ENCODE data around the gene PGM2L1. TPM values are rescaled to one million over a fixed set of nuclear protein-coding genes. Genes with fewer than 3 reads are reported as not detected.

Gene PGM2L1
- total RNA-seq, 4 donors from 2014 or later, result 1.2 to 5.8 (median 3.0) TPM

GRCh38 chr11:74325649-74326645 lies 72.3 kb downstream of the PGM2L1 start:
- no peak for TF ChIP-seq POLR2A (IDR thresholded peaks at IDR 0.05)
- TF ChIP-seq CTCF (IDR thresholded peaks at IDR 0.05), result no peak
- no peaks in the 10 kb centered on the region for H3K9me3 ChIP-seq
- peak in 1 of 3 donors; percentile 70 for DNase-seq
- H3K36me3 ChIP-seq, result no peaks in the 10 kb centered on the region
- no peak overlapping the region for H3K4me3 ChIP-seq
- H3K4me1 ChIP-seq, result peaks cover 0 to 8% (median 0%) of the 10 kb centered on the region in 4 donors
- H3K27me3 ChIP-seq, result no peaks in the 10 kb centered on the region
- H3K27ac ChIP-seq, result no peak overlapping the region

- H3K27me3 ChIP-seq, result no peaks in the 10 kb centered on the region
- no peak overlapping the region for H3K27ac ChIP-seq
- no peaks in the 10 kb centered on the region for H3K36me3 ChIP-seq
- H3K4me1 ChIP-seq, result peaks cover 0 to 8% (median 0%) of the 10 kb centered on the region in 4 donors
- TF ChIP-seq POLR2A (IDR thresholded peaks at IDR 0.05) (no peak), CTCF (IDR thresholded peaks at IDR 0.05) (no peak)
- no peak overlapping the region for H3K4me3 ChIP-seq
- no peaks in the 10 kb centered on the region for H3K9me3 ChIP-seq
- DNase-seq, result no peak
Observed at GRCh38 chr11:74322667-74323066, 75.6 kb downstream of the PGM2L1 start.

DNA sequence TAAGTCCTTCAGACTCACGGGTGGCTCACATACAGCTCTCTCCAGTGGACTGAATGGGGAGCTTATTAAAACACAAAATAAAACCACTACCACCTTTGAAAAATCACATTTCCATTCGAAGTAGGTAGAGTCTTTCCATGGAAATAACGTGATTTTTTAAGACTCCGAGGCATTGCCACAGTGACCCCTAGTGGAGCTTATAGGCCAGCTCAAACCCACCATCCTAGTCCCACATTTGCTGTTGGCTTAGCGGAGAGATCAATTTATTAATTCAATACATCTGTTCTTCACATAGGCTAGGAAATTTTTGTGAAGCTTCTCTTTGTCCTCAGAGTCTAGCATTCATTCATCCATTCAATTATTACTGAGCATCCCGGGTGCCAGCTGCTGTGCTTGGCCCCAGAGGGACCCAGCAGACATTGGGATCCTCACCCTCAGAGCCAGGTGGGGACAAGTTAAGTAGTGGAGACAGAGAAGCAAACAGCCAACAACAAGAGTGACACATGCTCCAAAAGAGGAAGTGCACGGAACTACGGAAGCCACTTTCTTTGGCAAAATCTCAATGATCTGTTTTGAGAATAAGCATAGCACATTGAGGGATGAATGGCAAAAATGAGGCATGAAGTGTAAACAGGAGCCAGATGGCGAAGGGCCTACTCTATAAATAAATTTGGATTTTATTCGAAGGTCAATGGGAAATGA lies 76.6 kb downstream of the PGM2L1 start:
- TF ChIP-seq CTCF (IDR thresholded peaks at IDR 0.05), result peak in 4 of 6 experiments; percentile 10 to 38 (median 34)
- no peak for TF ChIP-seq POLR2A (IDR thresholded peaks at IDR 0.05)
- no peak overlapping the region for H3K4me3 ChIP-seq
- no peaks in the 10 kb centered on the region for H3K36me3 ChIP-seq
- H3K27ac ChIP-seq, result no peak overlapping the region
- no peak for DNase-seq
- no peaks in the 10 kb centered on the region for H3K27me3 ChIP-seq
- H3K9me3 ChIP-seq, result peaks cover 0 to 2% (median 0%) of the 10 kb centered on the region in 4 donors
- H3K4me1 ChIP-seq, result peaks cover 0 to 8% (median 0%) of the 10 kb centered on the region in 4 donors

- no peak overlapping the region for H3K27ac ChIP-seq
- H3K4me1 ChIP-seq, result no peaks in the 10 kb centered on the region
- TF ChIP-seq POLR2A (IDR thresholded peaks at IDR 0.05) (no peak), CTCF (IDR thresholded peaks at IDR 0.05) (no peak)
- peaks cover 0 to 6% (median 0%) of the 10 kb centered on the region in 4 donors for H3K9me3 ChIP-seq
- no peaks in the 10 kb centered on the region for H3K36me3 ChIP-seq
- no peak for DNase-seq
- H3K27me3 ChIP-seq, result no peaks in the 10 kb centered on the region
- H3K4me3 ChIP-seq, result no peak overlapping the region
Observed at GRCh38 chr11:74320538-74320937, 77.7 kb downstream of the PGM2L1 start.

DNA sequence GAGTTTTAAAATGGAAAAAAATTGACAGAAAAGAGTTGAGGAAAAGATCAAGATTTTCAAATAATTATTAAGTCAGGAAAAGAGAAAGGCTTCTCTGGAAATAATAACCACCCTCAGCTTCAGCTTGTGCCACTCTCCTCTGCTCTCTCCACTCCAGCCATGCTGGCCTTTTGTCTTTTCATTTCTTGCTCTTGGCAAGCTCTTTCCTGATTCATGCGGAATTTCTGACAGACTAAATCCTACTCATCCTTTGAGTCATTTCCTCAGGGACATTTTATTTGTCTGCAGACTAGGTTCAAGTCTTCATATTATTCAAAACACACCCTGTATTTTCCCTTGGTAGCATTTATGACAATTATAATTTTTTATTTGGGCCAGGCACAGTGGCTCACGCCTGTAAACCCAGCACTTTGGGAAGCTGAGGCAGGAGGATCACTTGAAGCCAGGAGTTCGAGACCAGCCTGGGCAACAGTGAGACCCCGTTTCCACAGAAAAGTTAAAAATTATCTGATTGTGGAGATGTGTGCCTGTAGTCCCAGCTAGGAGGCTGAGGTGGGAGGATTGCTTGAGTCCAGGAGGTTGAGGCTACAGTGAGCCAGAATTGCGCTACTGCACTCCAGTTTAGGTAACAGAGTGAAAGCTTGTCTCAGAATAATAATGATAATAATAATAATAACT lies 79.0 kb downstream of the PGM2L1 start:
- Histone ChIP-seq H3K4me1 (no peaks in the 10 kb centered on the region), H3K27ac (no peak overlapping the region), H3K36me3 (no peaks in the 10 kb centered on the region), H3K4me3 (no peak overlapping the region), H3K27me3 (no peaks in the 10 kb centered on the region), H3K9me3 (peaks cover 0 to 6% (median 0%) of the 10 kb centered on the region in 4 donors)
- no peak for TF ChIP-seq POLR2A (IDR thresholded peaks at IDR 0.05)
- no peak for TF ChIP-seq CTCF (IDR thresholded peaks at IDR 0.05)
- no peak for DNase-seq
